Keratinocyte (primary cell): Measurements from ENCODE around the gene ADARB2.

Experiments used
- CTCF ChIP-seq, 3 experiments: IDR thresholded peaks in 1 of 3; conservative IDR thresholded peaks in 1 of 3; optimal IDR thresholded peaks in 1 of 3; 2 replicates in 2 of 3; 3 replicates in 1 of 3; pipeline versions ENCODE3 to v1.5.1; 2011; ENCODE audit warnings: low read length in 3 of 3, mild to moderate bottlenecking in 3 of 3, moderate library complexity in 2 of 3, control low read depth in 1 of 3, inconsistent platforms in 1 of 3; ENCODE audit not compliant: insufficient read depth in 2 of 3; ENCODE audit errors: extremely low read depth in 1 of 3
- EZH2 ChIP-seq: IDR thresholded peaks from one replicate; pipeline ENCODE4 v1.6.1; 2012; ENCODE audit warnings: inconsistent platforms, mild to moderate bottlenecking, low read length, moderate library complexity

GRCh38 chr10:1626835-1627234, 110.5 kb downstream of the ADARB2 start:
- TF ChIP-seq CTCF (optimal IDR thresholded peaks at IDR 0.05 in 1 of 3, IDR thresholded peaks at IDR 0.05 in 1 of 3, conservative IDR thresholded peaks at IDR 0.05 in 1 of 3; ENCODE audit: extremely low read depth in 1 of 3, insufficient read depth in 2 of 3, low read length in 3 of 3) = no peak
- no peak for TF ChIP-seq EZH2
